ENCODE measurements around the gene CLEC16A. TPM values are rescaled to one million over a fixed set of nuclear protein-coding genes. Genes with fewer than 3 reads are reported as not detected.
A peak's percentile ranks its signal among the peaks of the same experiment; 100 is the strongest.

CLEC16A gene
- total and polyA plus RNA-seq, 9 of the 15 experiments (the other 6 are each of a cell fraction or from before 2014, with no cell fraction given), result 1.00 to 22.3 (median 10.0) TPM

- in situ Hi-C loops (cut with MboI) (no loop called here), intact Hi-C loops (cut with micrococcal nuclease) (no loop called here)
- no peaks in the 10 kb centered on the region for H3K79me2 ChIP-seq (ENCODE audit: control insufficient read depth, insufficient read depth, low read length)
- FAIRE-seq, result no peak
- no TSS peak for BruUV-seq (replicated peaks)
- 0 out of 2 replicates have a peak, but pooled peaks cover 4% of the 10 kb centered on the region for H4K20me1 ChIP-seq (replicated peaks; ENCODE audit: control insufficient read depth, insufficient read depth, low read length)
- WGBS (ENCODE audit: insufficient coverage, low coverage, missing lambda C conversion rate), result 58% methylated on average over 7 of the region's 7 CpGs
- H3K27ac ChIP-seq (ENCODE audit: extremely low read depth, low read depth, low read length), result no peak overlapping the region
- H3K9me1 ChIP-seq (ENCODE audit: control insufficient read depth, insufficient read depth, low read length), result no peaks in the 10 kb centered on the region
- H3K9ac ChIP-seq (ENCODE audit: insufficient read depth in 1 of 2, low read depth in 2 of 2, low read length in 2 of 2), result no peak overlapping the region
- DNase-seq (ENCODE audit: extremely low read depth in 1 of 4, low spot score in 3 of 4), result peak in 2 of 4 experiments; percentile 29 to 35
- peaks cover 4 to 5% of the 10 kb centered on the region in 2 experiments for H3K4me1 ChIP-seq (replicated peaks in 1 of 2; ENCODE audit: control insufficient read depth in 2 of 2, insufficient read depth in 2 of 2, low read length in 2 of 2)
- no peak overlapping the region for H3K4me2 ChIP-seq (ENCODE audit: insufficient read depth, low read length)
- H3K9me3 ChIP-seq (replicated peaks; ENCODE audit: control insufficient read depth, insufficient read depth, low read depth, low read length), result no peaks in the 10 kb centered on the region
- peaks cover 23% of the 10 kb centered on the region; the same call in 1 of the 3 replicates for H3K36me3 ChIP-seq (ENCODE audit: control insufficient read depth, insufficient read depth, low read length)
- no peaks in the 10 kb centered on the region for H3K27me3 ChIP-seq (ENCODE audit: control insufficient read depth in 2 of 2, insufficient read depth in 2 of 2, low read length in 2 of 2)
- no peak overlapping the region for H3K4me3 ChIP-seq
- ChIA-PET CTCF (ENCODE audit: low intra/inter-chr PET ratio) (no interaction called here), POLR2A (interaction anchor here (0.7 to 2.2 kb wide), 2 partner anchors 10 to 234 kb away, joined by 4 to 6 read pairs; partner anchors contain the start of gene SOCS1)
- no peak overlapping the region for H2AFZ ChIP-seq (ENCODE audit: low read depth, low read length)
- peak; percentile 67 for ATAC-seq
- TF ChIP-seq ZNF507 (tag; conservative IDR thresholded peaks at IDR 0.05) (no peak), SMAD1 (IDR thresholded peaks at IDR 0.05; ENCODE audit: low read depth, low read length, partially characterized antibody) (no peak), FOXA1 (IDR thresholded peaks at IDR 0.05; ENCODE audit: borderline replicate concordance) (no peak), SMC3 (conservative IDR thresholded peaks at IDR 0.05; ENCODE audit: insufficient read depth, low read depth, low read length) (no peak), TCF3 (CRISPR knock-in tag; IDR thresholded peaks at IDR 0.05) (peak; percentile 26; the same call in 1 of the 2 replicates), CBFA2T3 (IDR thresholded peaks at IDR 0.05) (peak; percentile 64), ZFP30 (CRISPR knock-in tag; IDR thresholded peaks at IDR 0.05; ENCODE audit: borderline replicate concordance) (no peak), SMAD4 (CRISPR knock-in tag; conservative IDR thresholded peaks at IDR 0.05) (no peak), NFIC (IDR thresholded peaks at IDR 0.05) (peak; percentile 43; the same call in 1 of the 2 replicates), SPI1 (IDR thresholded peaks at IDR 0.05; ENCODE audit: borderline replicate concordance, low read depth, low read length) (0 out of 2 replicates have a peak, but pooled peaks have one; percentile 8), ZNF318 (IDR thresholded peaks at IDR 0.05; ENCODE audit: borderline replicate concordance in 1 of 2, low read depth in 1 of 2) (no peak), HOXB6 (CRISPR knock-in tag; IDR thresholded peaks at IDR 0.05; ENCODE audit: borderline replicate concordance) (no peak), POLR2AphosphoS5 (IDR thresholded peaks at IDR 0.05; ENCODE audit: control insufficient read depth, insufficient read depth, low read depth, low read length) (no peak), KDM2B (CRISPR knock-in tag; IDR thresholded peaks at IDR 0.05) (no peak)
Observed at GRCh38 chr16:11020792-11021551, 76.6 kb downstream of the CLEC16A start.

All from K562 (cell line).